SH-SY5Y (cell line): ENCODE measurements around the gene RAI14.

Source experiments
- GATA2 ChIP-seq: IDR thresholded peaks from 2 replicates; pipeline ENCODE4 v1.6.1; 2011; ENCODE audit warnings: mild to moderate bottlenecking, low read depth, low read length
- GATA3 ChIP-seq: IDR thresholded peaks from 2 replicates; pipeline ENCODE4 v1.6.1; 2011; ENCODE audit warnings: low read depth, mild to moderate bottlenecking, low read length, moderate library complexity

- TF ChIP-seq GATA2 (no peak), GATA3 (no peak)
Measured at GRCh38 chr5:34609951-34610441, 46.1 kb upstream of the RAI14 start.
